CD4-positive, alpha-beta T cell treated with Interferon alpha-2 for 1 hour (primary cell): ENCODE measurements around the gene DLX2.

Source experiments
- DNase-seq, 2 donors: peaks; one replicate each; pipeline ENCODE4 v3.0.0-alpha.2; 2020 to 2022

DLX2 gene

DNA sequence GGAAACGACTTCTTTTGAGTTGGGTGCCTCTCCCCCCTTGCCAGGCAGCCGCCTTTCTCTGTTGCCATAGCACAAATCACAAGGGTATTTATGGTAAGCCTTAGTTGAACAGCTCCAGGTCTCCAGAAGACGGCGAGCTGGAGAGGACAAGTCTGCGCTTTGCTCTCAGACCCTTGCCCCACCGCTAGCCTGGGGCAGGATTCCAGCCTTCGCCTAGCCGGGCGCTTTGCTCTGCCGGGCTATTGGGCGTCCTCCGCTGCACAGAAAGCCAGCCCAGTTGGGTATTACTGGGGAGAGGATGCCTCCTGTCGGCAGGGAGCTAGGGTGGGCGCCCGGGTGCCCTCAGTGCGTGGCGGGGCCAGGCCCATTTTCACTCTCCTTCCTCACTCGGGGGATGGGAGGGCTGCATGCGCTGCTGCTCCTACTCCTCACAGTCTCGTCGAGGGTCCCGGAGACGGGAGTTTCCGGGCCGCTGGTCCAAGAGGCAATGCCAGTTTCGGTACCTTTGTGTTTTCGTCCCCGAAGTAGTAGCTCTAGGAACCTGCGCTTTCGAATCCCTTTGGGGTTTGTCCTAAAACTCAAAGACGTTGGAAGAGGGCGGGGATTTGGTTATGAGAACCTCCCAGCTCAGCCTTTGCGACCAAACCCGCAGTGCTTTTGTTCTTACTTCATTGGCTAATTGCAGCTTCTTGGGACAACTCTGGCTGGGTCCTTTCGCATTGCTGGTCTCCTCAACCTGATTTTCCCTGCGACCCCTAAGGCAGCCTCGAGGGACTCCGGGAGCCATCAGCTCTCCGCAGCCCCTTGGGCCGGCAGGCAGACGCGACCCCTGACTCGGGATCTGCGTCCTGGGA lies 3.6 kb upstream of the DLX2 start:
- DNase-seq = peak; percentile 39 to 59

DNA sequence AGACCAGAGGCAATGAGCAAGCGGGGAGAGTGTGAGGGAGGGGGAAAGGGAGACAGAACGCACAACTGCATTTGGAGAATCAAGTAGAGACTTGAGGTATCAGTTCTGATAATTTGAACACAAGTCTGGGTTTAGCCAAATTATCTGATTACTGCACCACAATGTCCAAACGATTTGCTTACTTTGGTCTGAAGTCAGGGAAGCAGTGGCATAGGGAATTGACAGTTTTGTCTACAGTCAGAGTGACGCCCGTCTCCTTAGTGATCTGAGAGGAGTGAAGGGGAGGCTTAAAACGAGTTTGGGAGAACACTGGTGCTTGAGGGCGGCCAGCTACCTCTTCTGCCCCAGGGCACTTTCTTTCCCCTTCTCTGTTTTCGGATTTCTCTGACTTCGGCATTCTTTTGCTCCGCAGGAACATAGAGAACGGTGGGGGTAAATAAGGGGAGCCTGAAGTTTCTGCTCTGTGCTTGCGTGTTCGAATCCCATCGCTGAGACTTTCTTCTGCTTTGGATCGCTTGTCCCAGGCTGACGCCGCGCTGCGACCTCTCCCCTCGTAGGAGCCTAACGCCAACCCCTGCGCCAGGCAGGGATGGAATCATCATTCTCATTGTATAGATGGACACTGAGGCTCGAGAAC lies 2.9 kb upstream of the DLX2 start:
- no peak for DNase-seq

DNA sequence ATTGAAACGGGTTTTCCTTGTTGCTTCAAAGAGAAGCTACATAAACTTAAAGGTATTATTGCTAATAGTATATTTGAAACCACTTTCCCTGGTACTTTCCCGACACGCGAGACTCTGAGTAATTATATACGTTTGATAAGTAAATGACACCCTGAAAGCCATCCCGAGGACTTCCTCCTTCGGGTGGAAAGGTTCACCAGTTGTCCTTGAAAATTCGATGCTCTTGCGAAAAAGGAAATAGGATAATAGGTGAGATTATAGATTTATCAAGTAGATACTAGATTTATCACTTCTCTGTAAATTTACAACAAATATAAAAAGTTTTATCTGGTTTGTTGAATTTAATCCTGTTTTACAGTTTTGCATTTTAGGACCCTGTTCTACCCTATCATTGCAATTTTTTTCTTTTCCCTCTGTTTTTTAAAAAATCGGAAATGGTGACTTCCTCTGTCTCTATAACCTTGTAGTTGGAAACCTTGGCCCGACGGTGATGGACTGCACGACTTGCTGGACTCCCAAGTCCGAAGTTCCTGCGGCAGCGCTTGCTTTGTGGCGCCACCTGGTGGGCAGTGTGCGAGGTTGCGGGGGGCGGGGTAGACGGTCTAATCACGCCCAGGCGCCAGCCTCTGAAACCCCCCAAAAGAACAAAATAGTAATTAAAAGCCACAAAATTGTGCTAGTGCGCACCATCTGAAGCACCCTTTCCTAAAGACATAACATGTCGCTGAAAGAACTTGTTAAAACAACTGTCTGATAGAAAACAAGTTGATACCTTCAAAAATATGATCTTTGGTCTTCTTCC lies 972 bp upstream of the DLX2 start:
- peak; percentile 63 to 76 for DNase-seq

DNA sequence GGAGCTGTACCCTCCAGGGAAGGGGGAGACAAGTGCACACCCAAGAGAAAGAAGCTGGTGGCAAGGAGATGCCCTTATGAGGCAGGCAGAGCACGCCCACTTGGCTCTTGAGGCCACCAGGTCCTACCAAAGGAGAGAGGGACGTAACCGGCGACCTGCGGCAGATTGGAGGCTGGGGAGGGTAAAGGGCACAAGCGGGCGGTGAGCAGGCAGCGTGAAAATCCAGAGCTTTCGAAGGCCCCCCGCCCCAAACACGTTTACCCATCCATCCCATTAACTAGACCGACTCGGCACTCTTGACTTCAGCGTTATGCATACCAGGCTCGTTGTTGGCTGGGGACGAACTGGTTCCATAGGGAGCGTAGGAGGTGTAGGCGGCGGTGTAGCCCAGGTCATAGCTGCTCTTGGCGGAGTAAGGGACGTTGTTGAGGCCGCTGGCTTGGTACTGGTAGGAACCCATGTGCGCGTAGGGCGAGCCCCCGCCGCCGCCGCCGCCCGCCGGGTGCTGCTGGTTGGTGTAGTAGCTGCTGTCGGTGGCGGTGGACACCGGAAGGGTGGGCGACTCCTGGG lies 794 bp downstream of the DLX2 start:
- DNase-seq = peak in 1 of 2 donors; percentile 51

DNA sequence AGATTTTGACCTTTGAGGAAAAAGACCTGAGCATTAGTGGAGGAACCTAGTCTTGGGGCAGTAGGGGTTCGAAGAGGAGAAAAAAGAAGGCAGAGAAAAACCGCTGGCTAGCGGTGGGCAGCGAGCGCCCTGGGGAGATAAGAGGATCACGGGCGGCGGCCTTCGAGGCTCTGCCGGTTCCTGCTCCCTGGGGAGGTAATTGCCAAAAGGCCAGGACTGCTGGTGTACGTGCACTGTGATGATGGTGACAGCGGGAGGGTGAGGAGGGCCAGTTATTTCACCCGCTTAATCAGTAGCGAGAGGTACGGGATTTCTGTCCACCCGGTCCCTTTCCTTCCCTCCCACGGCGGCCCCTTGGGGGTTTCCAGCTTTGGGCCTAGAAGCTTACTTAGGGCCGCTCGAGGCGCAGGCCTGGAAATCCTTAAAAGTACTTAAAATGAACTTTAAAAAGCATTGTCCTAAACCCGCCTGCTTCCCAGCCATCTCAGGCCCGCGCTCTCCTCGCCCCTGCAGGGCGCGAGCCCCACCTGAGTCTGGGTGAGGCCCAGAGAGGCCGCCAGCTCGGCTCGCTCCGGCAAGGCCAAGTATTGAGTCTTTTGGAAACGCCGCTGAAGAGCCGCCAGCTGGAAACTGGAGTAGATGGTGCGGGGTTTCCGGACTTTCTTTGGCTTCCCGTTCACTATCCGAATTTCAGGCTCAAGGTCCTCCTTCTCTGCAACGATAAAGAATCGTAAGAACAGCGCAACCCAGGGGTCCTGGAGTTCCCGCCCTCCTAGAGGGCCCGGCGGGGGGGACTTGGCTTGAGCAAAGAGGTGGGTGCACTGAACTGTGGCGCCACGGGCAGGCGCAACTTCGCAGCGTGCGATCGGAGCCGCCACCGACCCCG lies 1.5 kb downstream of the DLX2 start:
- DNase-seq = no peak

DNA sequence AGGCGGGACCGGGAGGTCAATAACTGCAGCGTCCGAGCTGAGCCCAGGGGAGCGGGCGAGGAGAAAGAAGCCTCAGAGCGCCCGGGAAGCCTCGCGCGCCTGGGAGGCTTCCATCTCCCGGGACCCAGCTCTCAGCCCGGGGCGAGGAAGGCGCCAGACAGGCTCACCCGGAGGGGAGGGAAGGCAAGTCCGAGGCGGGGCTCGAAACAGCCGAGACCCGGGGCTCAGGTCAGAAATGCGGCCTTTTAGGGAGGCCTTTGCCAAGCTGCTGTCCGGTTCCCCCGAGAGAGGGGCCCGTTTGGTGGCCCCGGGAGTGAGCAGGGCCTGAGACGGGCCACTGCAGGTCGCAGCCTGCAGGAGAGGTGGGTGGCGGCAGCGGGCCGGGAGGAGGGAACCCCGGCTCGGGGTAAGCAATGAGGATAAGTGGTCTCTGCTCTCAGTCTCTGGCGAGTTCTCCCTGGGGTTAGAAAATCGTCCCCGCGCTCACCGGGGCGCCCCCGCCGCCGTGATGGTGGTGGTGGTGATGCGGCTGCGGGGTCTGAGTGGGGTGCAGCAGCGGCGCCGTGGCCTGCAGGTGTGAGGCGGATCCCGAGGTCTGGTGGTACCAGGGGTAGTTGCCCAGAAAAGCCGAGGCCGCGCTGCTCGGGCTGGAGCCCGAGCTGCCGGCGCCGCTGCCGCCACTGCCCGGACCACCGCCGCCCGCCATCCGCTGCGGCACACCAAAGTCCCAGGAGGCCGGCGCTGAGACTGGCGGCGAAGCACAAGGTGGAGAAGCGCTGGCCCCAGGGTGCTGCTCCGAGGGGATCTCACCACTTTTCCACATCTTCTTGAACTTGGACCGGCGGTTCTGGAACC lies 2.4 kb downstream of the DLX2 start:
- DNase-seq = no peak

DNA sequence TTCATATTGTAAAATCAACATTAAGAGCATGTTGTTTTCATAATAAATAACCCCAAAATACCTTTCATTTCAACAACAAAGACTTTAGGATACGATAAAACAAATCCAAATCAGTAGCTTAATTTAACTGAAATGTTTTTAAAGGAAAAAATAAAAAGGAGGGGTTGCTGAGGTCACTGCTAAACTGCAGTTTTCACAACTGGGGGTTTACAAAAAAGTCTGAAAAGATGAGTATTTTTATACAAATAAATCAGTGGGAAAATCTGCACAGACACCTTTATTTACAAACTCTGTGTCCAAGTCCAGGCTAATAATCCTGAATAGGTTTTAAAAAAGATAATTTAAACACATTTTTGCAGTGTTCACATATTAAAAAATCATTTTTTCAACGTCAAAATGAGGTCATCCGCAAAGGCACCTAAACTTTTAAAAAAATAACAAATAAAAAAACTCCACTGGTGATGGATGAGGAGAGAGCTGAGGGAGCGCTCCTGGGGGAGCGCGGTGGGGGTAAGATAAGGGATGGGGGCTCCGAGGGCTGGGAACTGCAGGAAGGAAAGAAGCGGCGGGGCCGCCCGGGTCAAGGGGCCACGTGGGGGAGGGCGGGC lies 3.1 kb downstream of the DLX2 start:
- no peak for DNase-seq

DNA sequence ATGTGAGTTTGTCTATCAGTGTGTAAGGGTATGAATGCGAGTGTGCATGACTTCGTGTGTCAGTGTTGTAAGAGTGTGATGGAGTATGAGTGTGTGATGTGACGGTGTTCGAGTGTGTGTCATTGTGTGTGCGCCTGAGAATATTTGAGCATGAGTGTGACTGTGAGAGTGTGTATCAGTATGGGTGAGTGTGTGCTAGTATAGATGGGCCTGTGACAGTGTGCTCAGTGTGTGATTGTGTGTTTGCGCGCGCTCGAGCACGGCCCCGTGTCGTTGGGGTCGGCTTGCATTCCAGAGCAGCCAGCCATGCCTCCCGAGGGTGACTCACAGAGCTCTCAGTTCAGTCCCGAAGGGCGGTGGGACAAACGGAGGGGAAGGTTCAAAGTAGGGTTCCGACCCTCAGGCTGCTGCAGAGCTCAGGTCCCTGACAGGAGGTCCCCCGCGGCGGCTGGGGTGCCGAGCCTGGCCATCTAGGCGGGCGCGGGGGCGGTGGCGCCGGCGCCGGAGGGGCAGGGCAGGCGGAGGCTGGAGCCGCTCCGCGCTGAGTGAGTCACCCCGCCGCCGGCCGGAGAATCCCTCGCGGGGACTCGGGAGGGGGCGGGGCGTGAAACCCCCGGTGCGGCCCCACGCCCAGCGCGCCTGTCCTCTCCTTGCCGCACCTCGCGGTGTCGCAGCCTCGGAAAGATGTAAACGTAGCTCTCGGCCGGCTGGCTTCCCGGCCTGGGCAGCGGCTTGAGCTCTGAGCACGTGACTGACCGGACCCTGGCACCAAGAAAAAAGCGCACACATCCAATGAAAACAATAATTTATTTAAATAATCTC lies 3.8 kb downstream of the DLX2 start:
- no peak for DNase-seq

DNA sequence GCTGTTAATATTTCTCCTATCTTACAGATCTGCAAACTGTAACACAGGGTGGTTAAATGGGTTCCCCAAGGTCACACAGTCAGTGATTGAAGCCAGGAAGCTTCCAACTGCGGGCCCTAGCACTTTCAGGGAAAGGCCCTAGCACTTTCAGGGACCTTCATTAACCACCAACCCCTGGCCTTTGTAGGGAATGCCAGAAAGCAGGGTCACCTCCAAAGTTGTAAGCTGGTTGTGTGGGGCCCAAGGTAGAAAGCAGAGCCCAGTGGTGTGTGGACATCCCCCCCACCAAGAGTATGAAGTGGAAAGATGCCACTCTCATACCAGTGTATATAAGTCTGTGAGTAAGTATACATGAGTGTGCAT lies 4.4 kb downstream of the DLX2 start:
- DNase-seq = no peak

DNA sequence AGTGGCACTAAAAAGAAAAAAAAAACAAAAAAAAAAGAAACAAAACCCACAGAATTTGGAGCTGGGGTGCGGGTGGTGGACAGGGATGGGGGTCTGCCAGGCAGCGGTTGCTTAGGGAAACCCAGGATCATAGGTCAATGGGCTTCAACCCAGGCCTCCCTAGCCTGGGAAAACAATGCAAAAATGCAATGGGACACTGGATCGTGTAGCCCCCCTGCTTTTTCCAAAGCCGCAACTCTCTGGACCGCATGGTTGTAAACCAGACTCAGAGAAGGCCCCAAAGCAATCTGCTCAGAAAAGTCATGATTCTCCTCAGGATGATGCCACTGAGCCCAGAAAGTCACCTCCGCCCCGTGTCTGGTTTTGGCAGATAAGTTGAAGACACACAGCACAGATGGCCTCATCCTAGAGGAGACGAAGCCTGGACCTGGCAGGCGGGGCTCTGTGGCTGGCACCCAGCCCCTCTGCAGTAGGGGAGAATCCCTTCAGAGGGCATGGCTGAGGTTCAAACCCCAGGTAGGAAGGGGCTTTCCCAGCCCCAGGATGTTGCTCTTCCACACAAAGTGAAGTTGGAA lies 5.1 kb downstream of the DLX2 start:
- DNase-seq = no peak

DNA sequence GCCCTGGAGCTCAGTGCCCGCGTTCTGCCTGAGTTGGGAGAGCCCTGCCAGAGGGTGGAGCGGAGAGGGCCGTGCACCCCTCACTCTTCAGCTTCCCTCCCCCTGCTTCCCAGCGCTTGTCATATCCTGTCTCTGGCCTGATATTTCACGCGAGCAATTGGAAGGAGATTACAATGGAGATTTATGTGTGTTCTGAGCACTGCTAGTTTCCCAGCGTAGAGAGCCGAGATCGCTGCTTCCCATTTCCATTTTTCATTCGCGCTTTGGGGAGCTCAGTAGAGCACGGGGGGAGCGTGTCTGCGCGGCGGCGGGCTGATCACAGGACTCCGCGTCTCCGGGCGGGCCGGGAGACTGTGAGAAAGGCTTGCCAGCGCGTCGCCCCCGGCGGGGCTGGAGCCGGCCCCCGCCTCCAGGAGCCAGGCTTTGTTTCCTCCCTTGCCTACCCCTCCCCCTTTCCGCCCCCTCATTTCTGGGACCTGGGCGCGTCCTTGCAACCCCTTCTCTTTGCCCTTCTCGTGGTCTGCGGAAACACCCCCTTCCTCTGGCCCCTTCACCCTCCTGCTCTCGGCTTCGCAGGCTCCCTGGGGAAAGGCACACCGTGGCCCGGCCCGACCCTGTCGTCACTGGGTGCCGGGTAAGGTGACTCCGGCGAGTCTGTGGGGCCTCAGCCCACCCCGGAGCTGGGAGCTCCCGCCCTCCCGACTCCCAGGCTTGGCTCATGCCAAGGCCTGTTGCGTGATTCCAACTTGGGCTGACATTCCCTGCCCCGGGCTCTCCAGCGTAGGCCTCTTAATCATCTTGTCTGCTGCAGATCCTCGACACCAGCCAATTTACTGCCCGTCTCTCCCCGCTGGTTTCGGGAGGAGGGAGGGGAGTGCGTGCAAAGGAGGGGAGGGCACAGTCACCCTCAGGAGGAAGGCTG lies 5.8 kb downstream of the DLX2 start:
- no peak for DNase-seq

DNA sequence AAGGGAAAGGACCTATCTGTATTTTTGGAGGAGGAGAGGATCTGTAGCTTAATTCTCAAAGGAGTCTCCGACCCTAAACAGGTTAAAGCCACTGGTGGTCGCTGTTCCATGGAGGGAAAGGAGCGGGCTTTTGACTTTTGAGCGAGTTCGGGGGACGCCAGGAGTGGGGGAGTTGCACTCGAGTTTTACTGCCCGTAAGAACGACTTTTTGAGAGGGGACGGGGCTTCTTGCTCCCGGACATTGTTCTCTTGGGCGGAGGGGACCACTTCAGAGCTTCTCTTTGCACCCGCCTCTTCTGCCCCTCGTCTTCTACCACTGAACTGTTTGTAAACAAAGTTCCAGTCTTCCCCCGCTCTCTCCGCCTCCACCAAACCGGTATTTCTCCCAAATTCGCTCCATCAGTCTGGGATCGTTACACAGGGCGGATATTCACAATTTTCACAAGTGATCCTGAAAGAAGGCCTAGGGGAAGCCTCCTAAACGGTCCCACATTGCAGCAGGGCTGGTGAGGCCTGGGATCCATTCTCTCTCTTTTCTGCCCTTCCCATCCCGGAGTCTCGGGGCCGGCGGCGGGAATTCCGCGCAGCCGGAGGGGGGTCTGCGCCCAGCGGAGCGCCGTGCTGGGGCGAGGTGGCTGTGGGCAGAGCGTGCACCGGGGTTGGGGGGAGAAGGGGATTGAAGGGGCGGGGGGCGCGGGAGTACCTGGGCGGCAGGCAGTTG lies 6.6 kb downstream of the DLX2 start:
- DNase-seq = no peak

DNA sequence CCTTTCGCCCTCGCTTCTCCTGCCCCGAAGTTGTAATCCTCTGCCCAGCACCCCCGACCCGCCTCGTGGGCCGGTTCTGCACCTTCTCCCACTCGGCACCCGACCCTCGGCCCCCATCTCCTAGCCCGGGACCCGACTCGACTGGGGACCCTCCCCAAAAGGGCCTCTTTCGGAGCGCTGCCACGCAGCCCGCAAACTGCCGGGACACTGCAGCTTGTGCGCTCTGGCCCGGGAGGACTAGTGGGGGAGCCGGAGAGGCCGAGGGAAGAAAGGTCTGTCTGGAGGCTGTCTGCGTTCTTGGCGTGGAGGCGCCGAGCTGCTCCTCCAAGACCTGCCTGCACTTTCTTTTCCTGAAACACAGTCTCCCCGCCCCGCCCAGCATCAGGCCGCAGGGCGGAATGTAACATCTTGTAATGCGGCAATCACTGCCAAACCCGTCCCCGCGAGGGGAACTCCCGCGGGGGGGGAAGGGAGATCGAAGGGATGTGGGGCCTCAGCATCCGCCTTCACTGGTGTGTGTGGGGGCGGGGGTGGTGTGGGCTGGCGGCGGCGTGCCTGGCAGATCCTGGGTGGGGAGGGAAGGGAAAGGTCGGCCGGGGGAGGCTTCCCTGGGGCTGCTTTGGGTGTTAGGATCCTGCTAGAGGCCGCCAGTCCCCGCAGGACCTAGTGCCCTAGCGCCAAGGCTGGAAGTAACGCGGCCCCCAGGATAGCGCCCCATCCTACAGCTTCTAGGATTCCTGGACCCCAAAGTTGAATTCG lies 7.4 kb downstream of the DLX2 start:
- peak; percentile 74 to 85 for DNase-seq

DNA sequence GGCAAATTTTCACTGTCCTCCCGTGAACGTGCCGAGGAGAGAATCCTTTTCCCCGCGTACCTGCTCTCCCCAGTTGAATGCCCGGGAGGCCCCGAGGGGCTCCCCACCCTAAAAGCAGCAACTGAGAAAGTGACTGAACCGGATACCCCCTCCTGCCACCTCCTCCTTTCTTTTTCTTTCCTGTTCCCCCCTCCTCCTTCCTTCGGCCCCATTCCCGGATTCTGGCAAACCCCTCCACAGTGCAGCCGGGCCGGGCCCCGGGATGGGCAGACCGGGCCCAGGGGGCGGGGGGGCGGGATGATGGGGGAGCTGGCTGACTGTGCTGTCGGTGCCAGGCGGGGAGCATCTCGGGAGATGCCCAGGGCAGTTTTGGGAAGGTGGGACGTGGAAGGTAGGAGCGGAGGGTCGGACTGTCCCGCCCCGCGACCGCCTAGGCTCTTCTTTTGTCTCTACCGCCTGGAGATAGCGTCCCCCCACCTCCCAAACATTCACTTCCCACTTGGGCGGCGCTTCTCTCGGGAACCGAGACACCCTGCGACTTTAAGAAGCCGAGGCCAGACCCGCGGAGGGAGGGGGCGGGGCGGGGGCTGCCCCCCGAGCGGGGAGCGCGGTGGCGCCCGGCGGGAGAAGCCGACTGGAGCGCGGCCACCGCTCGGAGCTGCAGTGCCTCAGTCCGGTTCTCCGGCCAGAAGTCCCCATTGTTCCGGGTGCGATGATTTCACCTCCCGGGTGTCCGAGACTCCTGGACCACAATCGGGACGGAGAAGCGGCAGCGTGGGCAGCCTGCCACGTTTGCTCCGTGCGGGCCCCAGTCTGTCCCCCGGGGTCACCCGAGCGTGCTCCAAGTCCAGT lies 8.2 kb downstream of the DLX2 start:
- DNase-seq = no peak

DNA sequence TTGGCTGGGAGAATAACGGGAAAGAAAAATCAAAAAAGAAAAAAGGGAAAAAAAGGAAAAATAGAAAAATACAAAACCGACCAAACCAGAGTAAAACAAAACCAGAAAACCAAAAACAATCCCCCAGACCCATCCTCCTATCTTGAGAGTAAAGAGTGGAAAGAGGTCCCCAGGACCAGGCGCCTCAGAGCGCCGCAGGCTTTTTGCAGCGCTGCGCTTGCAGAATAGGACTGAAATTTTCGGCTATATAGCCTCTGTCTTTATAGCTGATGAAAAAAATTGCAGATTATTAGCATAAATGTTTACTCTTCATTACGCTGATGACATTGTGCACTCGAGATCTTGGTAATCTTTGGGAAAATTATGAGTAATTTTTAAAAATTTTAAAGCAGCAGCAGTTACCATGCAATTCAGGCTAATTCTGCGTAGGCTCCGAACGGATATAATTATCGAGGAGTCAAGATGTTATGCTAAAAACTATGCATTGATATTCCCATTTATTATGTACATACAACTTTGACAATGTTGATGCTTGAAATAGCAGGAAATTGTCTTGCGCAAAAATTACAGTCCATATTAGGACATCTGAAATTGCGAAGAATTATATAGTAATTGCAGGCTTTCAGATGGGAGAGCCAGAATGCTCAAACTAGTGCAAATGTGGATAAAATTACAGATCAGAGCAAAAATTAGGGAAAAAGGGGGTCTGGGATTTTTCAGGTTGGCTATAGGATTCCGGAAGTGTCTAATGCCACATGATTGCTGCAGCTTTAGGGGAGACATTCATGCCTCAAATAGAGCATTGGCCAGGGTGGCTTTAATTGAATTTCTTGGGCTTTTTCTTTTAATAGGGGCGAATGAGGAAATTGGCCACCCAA lies 9.0 kb downstream of the DLX2 start:
- DNase-seq = no peak
